Stimulated activated memory B cell treated with anti-CD40 and anti-IgM and Interleukin-4, amounts not matched to agents 10 μg/mL and 1 μg/mL and 100 μg/mL, for 72 hours (primary cell): Measurements from ENCODE around the gene TF.
"Not testable (repeated sequence)": the region's sequence is repeated elsewhere in the genome, so short reads cannot be mapped to it uniquely, and the experiment has no call there.

Experiments used
- ATAC-seq: fragments of 150-1000 bp; cut with Tn5 transposase; 2 replicates; pipeline ENCODE4 v1.10.0; 2021
- H3K27ac Mint-ChIP-seq: one replicate; pipeline ENCODE4 v1.8.0; 2022; ENCODE audit warnings: mild to moderate bottlenecking, mixed read lengths
- H3K27me3 Mint-ChIP-seq: one replicate; pipeline ENCODE4 v1.8.0; 2022; ENCODE audit warnings: mixed read lengths
- H3K36me3 Mint-ChIP-seq: one replicate; pipeline ENCODE4 v1.8.0; 2022; ENCODE audit warnings: mixed read lengths
- H3K4me1 Mint-ChIP-seq: one replicate; pipeline ENCODE4 v1.8.0; 2022; ENCODE audit warnings: mixed read lengths
- H3K4me3 Mint-ChIP-seq: one replicate; pipeline ENCODE4 v1.8.0; 2022; ENCODE audit warnings: mild to moderate bottlenecking, moderate library complexity, mixed read lengths
- H3K9me3 Mint-ChIP-seq: one replicate; pipeline ENCODE4 v1.8.0; 2022; ENCODE audit warnings: mixed read lengths

Gene TF

GRCh38 chr3:133769536-133769935, 23.3 kb downstream of the TF start:
- Mint-ChIP-seq H3K4me3 (no peak overlapping the region), H3K27ac (no peak overlapping the region), H3K27me3 (peaks cover 13% of the 10 kb centered on the region), H3K36me3 (no peaks in the 10 kb centered on the region), H3K9me3 (no peaks in the 10 kb centered on the region), H3K4me1 (no peaks in the 10 kb centered on the region)
- ATAC-seq: no peak

GRCh38 chr3:133773732-133774131, 27.5 kb downstream of the TF start:
- Mint-ChIP-seq H3K4me3 (no peak overlapping the region), H3K27me3 (peaks cover 33% of the 10 kb centered on the region), H3K9me3 (no peaks in the 10 kb centered on the region), H3K36me3 (no peaks in the 10 kb centered on the region), H3K27ac (no peak overlapping the region), H3K4me1 (no peaks in the 10 kb centered on the region)
- no peak for ATAC-seq

- no peak for ATAC-seq
- no peaks in the 10 kb centered on the region for H3K36me3 Mint-ChIP-seq
- no peaks in the 10 kb centered on the region for H3K9me3 Mint-ChIP-seq
- no peak overlapping the region for H3K27ac Mint-ChIP-seq
- peaks cover 49% of the 10 kb centered on the region for H3K27me3 Mint-ChIP-seq
- no peak overlapping the region for H3K4me3 Mint-ChIP-seq
- no peaks in the 10 kb centered on the region for H3K4me1 Mint-ChIP-seq
Measured at GRCh38 chr3:133775309-133775708, 29.1 kb downstream of the TF start.

- Mint-ChIP-seq H3K9me3 (no peaks in the 10 kb centered on the region), H3K27ac (no peak overlapping the region), H3K4me3 (no peak overlapping the region), H3K27me3 (peaks cover 50% of the 10 kb centered on the region), H3K36me3 (no peaks in the 10 kb centered on the region), H3K4me1 (no peaks in the 10 kb centered on the region)
- ATAC-seq: no peak
Measured at GRCh38 chr3:133775835-133776234, 29.6 kb downstream of the TF start.

GRCh38 chr3:133776794-133777438, 30.7 kb downstream of the TF start:
- Mint-ChIP-seq H3K4me1 (no peaks in the 10 kb centered on the region), H3K4me3 (no peak overlapping the region), H3K27ac (no peak overlapping the region), H3K27me3 (peaks cover 56% of the 10 kb centered on the region), H3K36me3 (no peaks in the 10 kb centered on the region), H3K9me3 (no peaks in the 10 kb centered on the region)
- ATAC-seq: no peak

- Mint-ChIP-seq H3K27ac (no peak overlapping the region), H3K4me1 (no peaks in the 10 kb centered on the region), H3K9me3 (no peaks in the 10 kb centered on the region), H3K27me3 (peaks cover 67% of the 10 kb centered on the region), H3K4me3 (no peak overlapping the region), H3K36me3 (no peaks in the 10 kb centered on the region)
- no peak for ATAC-seq
Measured at GRCh38 chr3:133777807-133778568, 31.8 kb downstream of the TF start.

GRCh38 chr3:133779626-133780203, 33.5 kb downstream of the TF start:
- Mint-ChIP-seq H3K27me3 (peaks cover 54% of the 10 kb centered on the region), H3K27ac (no peak overlapping the region), H3K4me3 (no peak overlapping the region), H3K9me3 (no peaks in the 10 kb centered on the region), H3K4me1 (no peaks in the 10 kb centered on the region), H3K36me3 (no peaks in the 10 kb centered on the region)
- ATAC-seq: no peak

GRCh38 chr3:133780756-133781155, 34.6 kb downstream of the TF start:
- ATAC-seq, H3K36me3 Mint-ChIP-seq, H3K27ac Mint-ChIP-seq, H3K4me3 Mint-ChIP-seq, H3K9me3 Mint-ChIP-seq, H3K4me1 Mint-ChIP-seq: not testable (repeated sequence)
- H3K27me3 Mint-ChIP-seq: peaks cover 47% of the 10 kb centered on the region

- H3K27ac Mint-ChIP-seq: no peak overlapping the region
- H3K36me3 Mint-ChIP-seq: no peaks in the 10 kb centered on the region
- ATAC-seq: no peak
- H3K9me3 Mint-ChIP-seq: no peaks in the 10 kb centered on the region
- peaks cover 41% of the 10 kb centered on the region for H3K27me3 Mint-ChIP-seq
- H3K4me1 Mint-ChIP-seq: no peaks in the 10 kb centered on the region
- no peak overlapping the region for H3K4me3 Mint-ChIP-seq
Measured at GRCh38 chr3:133781570-133781969, 35.4 kb downstream of the TF start.

- Mint-ChIP-seq H3K9me3 (no peaks in the 10 kb centered on the region), H3K4me1 (no peaks in the 10 kb centered on the region), H3K27ac (no peak overlapping the region), H3K36me3 (no peaks in the 10 kb centered on the region), H3K4me3 (no peak overlapping the region), H3K27me3 (peaks cover 41% of the 10 kb centered on the region)
- no peak for ATAC-seq
Measured at GRCh38 chr3:133782454-133782853, 36.3 kb downstream of the TF start.

- no peak for ATAC-seq
- Mint-ChIP-seq H3K9me3 (no peaks in the 10 kb centered on the region), H3K36me3 (no peaks in the 10 kb centered on the region), H3K27ac (no peak overlapping the region), H3K4me1 (no peaks in the 10 kb centered on the region), H3K4me3 (no peak overlapping the region), H3K27me3 (peaks cover 43% of the 10 kb centered on the region)
Measured at GRCh38 chr3:133783762-133784161, 37.6 kb downstream of the TF start.

GRCh38 chr3:133788024-133788423, 41.8 kb downstream of the TF start:
- H3K27ac Mint-ChIP-seq: no peak overlapping the region
- no peaks in the 10 kb centered on the region for H3K4me1 Mint-ChIP-seq
- peaks cover 7% of the 10 kb centered on the region for H3K9me3 Mint-ChIP-seq
- H3K36me3 Mint-ChIP-seq: peaks cover 6% of the 10 kb centered on the region
- ATAC-seq: no peak
- H3K27me3 Mint-ChIP-seq: peaks cover 22% of the 10 kb centered on the region
- no peak overlapping the region for H3K4me3 Mint-ChIP-seq

- H3K4me1 Mint-ChIP-seq: no peaks in the 10 kb centered on the region
- H3K4me3 Mint-ChIP-seq: no peak overlapping the region
- peaks cover 11% of the 10 kb centered on the region for H3K36me3 Mint-ChIP-seq
- H3K9me3 Mint-ChIP-seq: peaks cover 7% of the 10 kb centered on the region
- H3K27ac Mint-ChIP-seq: no peak overlapping the region
- no peak for ATAC-seq
- peaks cover 37% of the 10 kb centered on the region for H3K27me3 Mint-ChIP-seq
Measured at GRCh38 chr3:133792171-133792763, 46.1 kb downstream of the TF start.

GRCh38 chr3:133797396-133798105, 51.4 kb downstream of the TF start:
- H3K4me1 Mint-ChIP-seq: no peaks in the 10 kb centered on the region
- H3K27me3 Mint-ChIP-seq: peaks cover 26% of the 10 kb centered on the region
- peaks cover 10% of the 10 kb centered on the region for H3K36me3 Mint-ChIP-seq
- H3K4me3 Mint-ChIP-seq: no peak overlapping the region
- H3K27ac Mint-ChIP-seq: no peak overlapping the region
- no peak for ATAC-seq
- H3K9me3 Mint-ChIP-seq: peaks cover 3% of the 10 kb centered on the region
